Measurements from ENCODE around the gene SEC16B.
"Not testable (repeated sequence)": the region's sequence is repeated elsewhere in the genome, so short reads cannot be mapped to it uniquely, and the experiment has no call there.

The SEC16B gene

GRCh38 chr1:177969825-177970371 is at the start of gene SEC16B:
Gene SEC16B, minus strand, starts transcription at chr1:177970058. Its CDS starts 2,077 bp downstream, at chr1:177967981.
- DNase-seq (ENCODE audit: low spot score), result peak; percentile 29

GRCh38 chr1:178019622-178020021 is 49.8 kb upstream of the SEC16B start:
- DNase-seq (ENCODE audit: low spot score), result no peak

- no peak for DNase-seq (ENCODE audit: low spot score)
These were observed 49.4 kb upstream of the SEC16B start for GRCh38 chr1:178019208-178019607.

- DNase-seq (ENCODE audit: low spot score), result no peak
These were observed 47.7 kb upstream of the SEC16B start for GRCh38 chr1:178017517-178017916.

- DNase-seq (ENCODE audit: low spot score), result no peak
These were observed 42.1 kb upstream of the SEC16B start for GRCh38 chr1:178011864-178012503.

GRCh38 chr1:178011465-178011828 is 41.6 kb upstream of the SEC16B start:
- no peak for DNase-seq (ENCODE audit: low spot score)

GRCh38 chr1:178010674-178011464 is 41.0 kb upstream of the SEC16B start:
- DNase-seq (ENCODE audit: low spot score), result no peak

- no peak for DNase-seq (ENCODE audit: low spot score)
These were observed 36.2 kb upstream of the SEC16B start for GRCh38 chr1:178006043-178006442.

- no peak for DNase-seq (ENCODE audit: low spot score)
These were observed 35.6 kb upstream of the SEC16B start for GRCh38 chr1:178005450-178005849.

GRCh38 chr1:178004926-178005391 is 35.1 kb upstream of the SEC16B start:
- no peak for DNase-seq (ENCODE audit: low spot score)

GRCh38 chr1:177998696-177999631 is 29.1 kb upstream of the SEC16B start:
- no peak for DNase-seq (ENCODE audit: low spot score)

GRCh38 chr1:177996957-177997356 is 27.1 kb upstream of the SEC16B start:
- no peak for DNase-seq (ENCODE audit: low spot score)

GRCh38 chr1:177995369-177995768 is 25.5 kb upstream of the SEC16B start:
- DNase-seq (ENCODE audit: low spot score), result no peak

GRCh38 chr1:177986281-177986680 is 16.4 kb upstream of the SEC16B start:
- not testable (repeated sequence) for DNase-seq (ENCODE audit: low spot score)

GRCh38 chr1:177984761-177985160 is 14.9 kb upstream of the SEC16B start:
- DNase-seq (ENCODE audit: low spot score), result no peak

- no peak for DNase-seq (ENCODE audit: low spot score)
These were observed 14.3 kb upstream of the SEC16B start for GRCh38 chr1:177984136-177984525.

GRCh38 chr1:177983482-177984135 is 13.8 kb upstream of the SEC16B start:
- no peak for DNase-seq (ENCODE audit: low spot score)

- no peak for DNase-seq (ENCODE audit: low spot score)
These were observed 13.2 kb upstream of the SEC16B start for GRCh38 chr1:177983077-177983476.

GRCh38 chr1:177981200-177981599 is 11.3 kb upstream of the SEC16B start:
- DNase-seq (ENCODE audit: low spot score), result no peak

GRCh38 chr1:177979272-177979671 is 9.4 kb upstream of the SEC16B start:
- DNase-seq (ENCODE audit: low spot score), result no peak

GRCh38 chr1:177978530-177978929 is 8.7 kb upstream of the SEC16B start:
- DNase-seq (ENCODE audit: low spot score), result no peak

- no peak for DNase-seq (ENCODE audit: low spot score)
These were observed 7.3 kb upstream of the SEC16B start for GRCh38 chr1:177977141-177977540.
